Peyer's patch (tissue), 4 donors: Measurements from ENCODE around the gene ATP5MK.

ENCODE experiments used
- CTCF ChIP-seq, 6 experiments: fragments of 450-650 bp in 4 of 6; fragments of 200-600 bp in 2 of 6; sonication (generic) in 1 of 6; IDR thresholded peaks; one replicate each; pipeline ENCODE4 v1.5.1; 2017 to 2019; ENCODE audit warnings: antibody characterized with exemption in 6 of 6, mild to moderate bottlenecking in 3 of 6, moderate library complexity in 1 of 6
- POLR2A ChIP-seq, 2 donors: fragments of 450-650 bp; IDR thresholded peaks; one replicate each; pipeline ENCODE4 v1.5.1; 2017; ENCODE audit warnings: antibody characterized with exemption in 2 of 2, mild to moderate bottlenecking in 2 of 2, moderate library complexity in 2 of 2

GRCh38 chr10:103415581-103415980 lies 19.3 kb upstream of the ATP5MK start:
- no peak for TF ChIP-seq CTCF (IDR thresholded peaks at IDR 0.05)
- TF ChIP-seq POLR2A (IDR thresholded peaks at IDR 0.05): no peak
